Astrocyte (in vitro differentiated cells and primary cell): ENCODE results near the gene NOS1AP.

Experiments
- EZH2 ChIP-seq: IDR thresholded peaks from 2 replicates; pipeline ENCODE4 v1.6.1; 2012; ENCODE audit warnings: mild to moderate bottlenecking, low read length, inconsistent platforms; ENCODE audit not compliant: insufficient read depth
- TF ChIP-seq, protein P1 (sequence below): IDR thresholded peaks from 2 replicates; pipeline ENCODE4 v1.5.1; 2011; ENCODE audit warnings: low read depth, mild to moderate bottlenecking, inconsistent platforms, low read length, moderate library complexity; ENCODE audit not compliant: insufficient read depth

DNA sequence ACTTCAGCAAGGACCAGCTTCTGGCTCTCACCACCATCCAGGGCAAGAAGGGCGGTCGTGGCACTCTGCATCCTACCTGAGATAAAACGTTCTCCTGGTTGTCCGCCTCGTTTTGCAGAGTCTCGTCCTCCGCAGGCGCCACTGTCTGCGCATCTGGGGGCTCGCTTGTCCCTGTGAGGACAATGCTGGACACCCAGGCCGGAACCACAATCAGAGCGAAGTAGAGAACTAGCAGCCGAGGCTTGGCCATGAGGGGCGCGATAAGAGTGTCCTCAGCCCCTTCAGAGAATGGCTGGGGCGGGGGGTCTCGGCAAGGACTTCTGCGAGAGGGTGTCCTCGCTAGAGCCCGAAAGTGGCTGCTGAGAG is 46.3 kb upstream of the NOS1AP start:
- TF ChIP-seq, protein P1, sequence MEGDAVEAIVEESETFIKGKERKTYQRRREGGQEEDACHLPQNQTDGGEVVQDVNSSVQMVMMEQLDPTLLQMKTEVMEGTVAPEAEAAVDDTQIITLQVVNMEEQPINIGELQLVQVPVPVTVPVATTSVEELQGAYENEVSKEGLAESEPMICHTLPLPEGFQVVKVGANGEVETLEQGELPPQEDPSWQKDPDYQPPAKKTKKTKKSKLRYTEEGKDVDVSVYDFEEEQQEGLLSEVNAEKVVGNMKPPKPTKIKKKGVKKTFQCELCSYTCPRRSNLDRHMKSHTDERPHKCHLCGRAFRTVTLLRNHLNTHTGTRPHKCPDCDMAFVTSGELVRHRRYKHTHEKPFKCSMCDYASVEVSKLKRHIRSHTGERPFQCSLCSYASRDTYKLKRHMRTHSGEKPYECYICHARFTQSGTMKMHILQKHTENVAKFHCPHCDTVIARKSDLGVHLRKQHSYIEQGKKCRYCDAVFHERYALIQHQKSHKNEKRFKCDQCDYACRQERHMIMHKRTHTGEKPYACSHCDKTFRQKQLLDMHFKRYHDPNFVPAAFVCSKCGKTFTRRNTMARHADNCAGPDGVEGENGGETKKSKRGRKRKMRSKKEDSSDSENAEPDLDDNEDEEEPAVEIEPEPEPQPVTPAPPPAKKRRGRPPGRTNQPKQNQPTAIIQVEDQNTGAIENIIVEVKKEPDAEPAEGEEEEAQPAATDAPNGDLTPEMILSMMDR: no peak
- TF ChIP-seq EZH2: no peak
